ENCODE results near the gene LHX3. TPM values are rescaled to one million over a fixed set of nuclear protein-coding genes. Genes with fewer than 3 reads are reported as not detected.

Gene LHX3
- total RNA-seq, 1 experiment from 2014 or later = not detected

GRCh38 chr9:136182850-136183422 lies 22.0 kb downstream of the LHX3 start:
- no peak overlapping the region for H3K18ac ChIP-seq (ENCODE audit: insufficient read length, low read depth, low read length)
- no peaks in the 10 kb centered on the region for H3K9me3 Mint-ChIP-seq

More at GRCh38 chr9:136182850-136183422, 22.0 kb downstream of the LHX3 start:
- H2BK20ac ChIP-seq (ENCODE audit: low read depth, low read length, poor library complexity, severe bottlenecking) = no peak overlapping the region
- no peak overlapping the region for H3K4me3 Mint-ChIP-seq
- no peaks in the 10 kb centered on the region for H3K27me3 ChIP-seq (ENCODE audit: insufficient read depth, low read length)
- H3T11ph ChIP-seq (ENCODE audit: low read length) = no peak overlapping the region
- no peaks in the 10 kb centered on the region for H3K79me2 ChIP-seq (ENCODE audit: insufficient read depth, low read length)
- H3K4me2 ChIP-seq (ENCODE audit: insufficient read depth, insufficient read length, low read length) = no peak overlapping the region
- H4K91ac ChIP-seq (ENCODE audit: insufficient read length, low read depth, low read length) = no peak overlapping the region
- no peak overlapping the region for H4K8ac ChIP-seq (replicated peaks; ENCODE audit: insufficient read length, low read depth, low read length)
- H3K4ac ChIP-seq (ENCODE audit: low read depth, low read length) = no peak overlapping the region
- no peak overlapping the region for H3K23ac ChIP-seq (ENCODE audit: insufficient read length, low read depth, low read length)
- H2BK12ac ChIP-seq (ENCODE audit: insufficient read length, low read depth, low read length) = no peak overlapping the region
- no peak for TF ChIP-seq CTCF (conservative IDR thresholded peaks at IDR 0.05)
- no peak overlapping the region for H3K27ac ChIP-seq (ENCODE audit: insufficient read length, low read depth, low read length)
- H2BK120ac ChIP-seq (ENCODE audit: low read depth, low read length, poor library complexity, severe bottlenecking) = no peak overlapping the region
- H2AK5ac ChIP-seq (ENCODE audit: insufficient read length, low read length) = no peak overlapping the region
- H2AFZ ChIP-seq (ENCODE audit: low read length) = no peak overlapping the region
- DNase-seq = no peak
- H3K27me3 Mint-ChIP-seq (ENCODE audit: low read depth) = peaks cover 5% of the 10 kb centered on the region; the same call in 1 of the 2 replicates
- no peak overlapping the region for H3K14ac ChIP-seq (ENCODE audit: insufficient read depth, low read length)
- no peak overlapping the region for H3K9ac ChIP-seq (ENCODE audit: extremely low read depth, insufficient read length, low read length)
- no peaks in the 10 kb centered on the region for H3K9me3 ChIP-seq (ENCODE audit: control insufficient read depth, low read depth, low read length)
- H2BK15ac ChIP-seq (ENCODE audit: low read depth, low read length) = no peak overlapping the region
- H4K5ac ChIP-seq (ENCODE audit: insufficient read length, low read depth, low read length) = no peak overlapping the region
- H4K20me1 ChIP-seq (ENCODE audit: control insufficient read depth, insufficient read depth, insufficient read length) = peaks cover 1% of the 10 kb centered on the region
- no peaks in the 10 kb centered on the region for H3K4me1 ChIP-seq (ENCODE audit: insufficient read depth, low read length)
- no peak overlapping the region for H2BK5ac ChIP-seq (ENCODE audit: insufficient read length, low read length)
- H3K23me2 ChIP-seq (ENCODE audit: insufficient read length, low read depth, low read length, poor library complexity, severe bottlenecking) = no peaks in the 10 kb centered on the region
- H3K4me1 Mint-ChIP-seq = peaks cover 13 to 37% of the 10 kb centered on the region in 2 experiments
- no peaks in the 10 kb centered on the region for H3K36me3 Mint-ChIP-seq (ENCODE audit: insufficient read depth in 1 of 3, low read depth in 3 of 3)
- no peaks in the 10 kb centered on the region for H3K79me1 ChIP-seq (ENCODE audit: insufficient read depth, low read depth, low read length, poor library complexity, severe bottlenecking)
- H3K56ac ChIP-seq (ENCODE audit: insufficient read length, low read depth, low read length) = no peak overlapping the region
- H3K27ac Mint-ChIP-seq = no peak overlapping the region
- no CpG with 5 or more reads among the region's 18 CpGs for WGBS (ENCODE audit: extremely low coverage, insufficient read length, low lambda C conversion rate)

Measured in H9 (cell line).